Adrenal gland (tissue), 12 donors: ENCODE results near the gene DBT. TPM values are rescaled to one million over a fixed set of nuclear protein-coding genes. Genes with fewer than 3 reads are reported as not detected.
"Not testable (repeated sequence)": the region's sequence is repeated elsewhere in the genome, so short reads cannot be mapped to it uniquely, and the experiment has no call there.

Experiments
- DNase-seq, 7 donors: peaks; one replicate each; pipeline ENCODE4 v3.0.0-alpha.2; 2019 to 2020
- H3K27ac ChIP-seq, 5 donors: fragments of 200-600 bp; sonication (generic) in 4 of 5; 1 replicate in 3 of 5; 2 replicates in 2 of 5; pipeline versions ENCODE4 v1.5.1 to v1.8.0; 2016 to 2020; ENCODE audit warnings: mild to moderate bottlenecking in 1 of 5
- H3K27me3 ChIP-seq: fragments of 200-600 bp; 2 replicates; pipeline ENCODE4 v1.8.0; 2021
- H3K36me3 ChIP-seq, 2 donors: fragments of 200-600 bp; replicated peaks in 1 of 2; 1 replicate in 1 of 2; 2 replicates in 1 of 2; pipeline versions ENCODE4 v1.5.1 to v1.8.0; 2018 to 2022
- H3K4me1 ChIP-seq, 2 donors: fragments of 200-600 bp; replicated peaks in 1 of 2; 1 replicate in 1 of 2; 2 replicates in 1 of 2; pipeline versions ENCODE4 v1.5.1 to v1.8.0; 2018 to 2021
- H3K4me3 ChIP-seq, 4 donors: fragments of 200-600 bp; sonication (generic) in 3 of 4; one replicate each; pipeline ENCODE4 v1.5.1; 2016 to 2018
- H3K9me3 ChIP-seq, 3 donors: fragments of 200-600 bp; sonication (generic) in 1 of 3; replicated peaks in 1 of 3; 1 replicate in 2 of 3; 2 replicates in 1 of 3; pipeline versions ENCODE4 v1.5.1 to v1.8.0; 2016 to 2021
- POLR2A ChIP-seq, 2 donors: fragments of 450-650 bp; IDR thresholded peaks; one replicate each; pipeline ENCODE4 v1.6.1; 2017; ENCODE audit warnings: antibody characterized with exemption in 2 of 2, mild to moderate bottlenecking in 2 of 2, moderate library complexity in 1 of 2
- WGBS, 4 donors: extraction: QIAGEN DNeasy Blood & Tissue Kit in 2 of 4; methylation state at CpG; one replicate each; pipeline versions ENCODE4 v1.1.5 to v1.1.7; 2013 to 2017; 5-methylcytosine and 5-hydroxymethylcytosine counted together
- intact Hi-C, 2 donors: fragments of 100-400 bp; cut with DNase I; formaldehyde crosslinking; loops; one replicate each; pipeline versions ENCODE4 v1.14.1 to v1.15.0; 2022 to 2023
- polyA plus RNA-seq, 3 donors: library from polyadenylated mRNA; stranded (reverse); fragments of 200-250 nt in 2 of 3; fragments of 350-450 nt in 1 of 3; fragmentation: Illumina TruSeq in 1 of 3; extraction: RNeasy Lipid Tissue Mini Kit (QIAGEN cat#74804) in 1 of 3; gene quantifications; one replicate each; pipeline ENCODE4 v1.2.3, GENCODE V29; 2013 to 2014
- total RNA-seq, 9 donors: library from RNA; depleted of rRNA in 4 of 9; stranded (reverse); fragments of >200 nt in 4 of 9; fragments of 120-200 nt in 1 of 9; fragmentation: NEBNext Ultra II Directional in 1 of 9; extraction: Animal tissue kit (Norgen Biotek cat#: 25700) in 1 of 9; gene quantifications; one replicate each; pipeline versions ENCODE4 v1.1.0 to v1.2.4, GENCODE V29; 2013 to 2023
- TF ChIP-seq, protein P1 (sequence below), 6 experiments: fragments of 450-650 bp in 4 of 6; fragments of 200-600 bp in 2 of 6; sonication (generic) in 1 of 6; IDR thresholded peaks; 1 replicate in 5 of 6; 2 replicates in 1 of 6; pipeline versions ENCODE4 v1.5.1 to v1.8.0; 2016 to 2021; ENCODE audit warnings: antibody characterized with exemption in 6 of 6, mild to moderate bottlenecking in 2 of 6, moderate library complexity in 1 of 6
- donor health status: healthy with polysubstance abuse.
- donor health status: Bipolar disorder and iron deficiency.
- donor health status: DM: yes; HTN: yes; CAD: no.
- donor health status: DM: no; HTN: no; CAD: no.
- donor health status: DM: no; HTN: no; CAD: no.
- donor health status: DM: yes; HTN: yes; CAD: no.

The DBT gene
- total and polyA plus RNA-seq, 12 donors = 3.1 to 44.9 (median 17.8) TPM

DNA sequence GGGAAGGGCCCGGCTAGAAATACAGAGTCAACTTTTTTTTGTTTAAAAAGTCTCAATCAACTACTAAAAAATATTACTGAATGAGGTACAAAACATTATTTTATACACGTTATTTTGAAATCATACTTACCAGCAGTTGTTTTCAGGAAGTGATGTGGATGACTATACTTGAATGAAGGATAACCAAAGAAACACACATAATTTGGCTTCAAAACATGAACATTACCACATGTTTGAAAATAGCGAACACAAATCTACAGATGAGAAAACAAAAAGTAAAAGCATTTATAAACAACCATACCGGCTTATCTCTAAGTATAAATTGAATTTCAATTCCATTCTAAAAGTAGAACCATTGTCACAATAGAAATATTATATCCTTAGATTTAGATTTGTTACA, 9.0 kb downstream of the DBT start:
- TF ChIP-seq POLR2A (IDR thresholded peaks at IDR 0.05) = no peak
- TF ChIP-seq, protein P1, sequence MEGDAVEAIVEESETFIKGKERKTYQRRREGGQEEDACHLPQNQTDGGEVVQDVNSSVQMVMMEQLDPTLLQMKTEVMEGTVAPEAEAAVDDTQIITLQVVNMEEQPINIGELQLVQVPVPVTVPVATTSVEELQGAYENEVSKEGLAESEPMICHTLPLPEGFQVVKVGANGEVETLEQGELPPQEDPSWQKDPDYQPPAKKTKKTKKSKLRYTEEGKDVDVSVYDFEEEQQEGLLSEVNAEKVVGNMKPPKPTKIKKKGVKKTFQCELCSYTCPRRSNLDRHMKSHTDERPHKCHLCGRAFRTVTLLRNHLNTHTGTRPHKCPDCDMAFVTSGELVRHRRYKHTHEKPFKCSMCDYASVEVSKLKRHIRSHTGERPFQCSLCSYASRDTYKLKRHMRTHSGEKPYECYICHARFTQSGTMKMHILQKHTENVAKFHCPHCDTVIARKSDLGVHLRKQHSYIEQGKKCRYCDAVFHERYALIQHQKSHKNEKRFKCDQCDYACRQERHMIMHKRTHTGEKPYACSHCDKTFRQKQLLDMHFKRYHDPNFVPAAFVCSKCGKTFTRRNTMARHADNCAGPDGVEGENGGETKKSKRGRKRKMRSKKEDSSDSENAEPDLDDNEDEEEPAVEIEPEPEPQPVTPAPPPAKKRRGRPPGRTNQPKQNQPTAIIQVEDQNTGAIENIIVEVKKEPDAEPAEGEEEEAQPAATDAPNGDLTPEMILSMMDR (IDR thresholded peaks at IDR 0.05) = no peak

DNA sequence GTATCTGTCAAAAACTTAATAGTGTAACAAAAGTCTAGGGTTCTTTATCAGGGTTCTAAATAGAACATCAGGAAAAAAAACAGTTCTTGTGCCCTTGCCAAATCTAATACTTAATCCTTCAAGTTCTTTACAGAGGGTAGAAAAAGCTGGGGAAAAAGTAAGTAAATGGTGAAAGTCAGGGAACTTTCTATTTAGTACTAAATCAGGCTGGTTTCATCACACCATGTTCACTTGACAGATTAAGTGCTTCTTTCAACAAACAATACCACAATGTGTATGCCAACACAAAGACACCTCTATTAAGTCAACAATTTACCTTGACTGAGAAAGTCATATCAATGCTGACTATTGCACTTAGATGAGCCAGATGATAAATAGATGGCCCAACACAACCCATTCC, 9.7 kb downstream of the DBT start:
- no peak for TF ChIP-seq POLR2A (IDR thresholded peaks at IDR 0.05)
- TF ChIP-seq, protein P1 (IDR thresholded peaks at IDR 0.05) = no peak
- H3K36me3 ChIP-seq = peaks cover 0 to 5% of the 10 kb centered on the region in 2 donors
- no peak overlapping the region for H3K27ac ChIP-seq
- H3K9me3 ChIP-seq = no peaks in the 10 kb centered on the region
- intact Hi-C loops = no loop called here
- no peaks in the 10 kb centered on the region for H3K27me3 ChIP-seq
- no peak for DNase-seq
- peaks cover 0 to 9% of the 10 kb centered on the region in 2 donors for H3K4me1 ChIP-seq
- H3K4me3 ChIP-seq = no peak overlapping the region

More for the DNA sequence above, 9.0 kb downstream of the DBT start:
- intact Hi-C loops = no loop called here
- Histone ChIP-seq H3K4me1 (peaks cover 0 to 9% of the 10 kb centered on the region in 2 donors), H3K9me3 (no peaks in the 10 kb centered on the region), H3K36me3 (peaks cover 0 to 5% of the 10 kb centered on the region in 2 donors), H3K4me3 (no peak overlapping the region), H3K27me3 (no peaks in the 10 kb centered on the region), H3K27ac (no peak overlapping the region)
- no peak for DNase-seq
- 86 to 92% (median 89%) methylated on average over 4 of the region's 4 CpGs for WGBS, 4 donors

DNA sequence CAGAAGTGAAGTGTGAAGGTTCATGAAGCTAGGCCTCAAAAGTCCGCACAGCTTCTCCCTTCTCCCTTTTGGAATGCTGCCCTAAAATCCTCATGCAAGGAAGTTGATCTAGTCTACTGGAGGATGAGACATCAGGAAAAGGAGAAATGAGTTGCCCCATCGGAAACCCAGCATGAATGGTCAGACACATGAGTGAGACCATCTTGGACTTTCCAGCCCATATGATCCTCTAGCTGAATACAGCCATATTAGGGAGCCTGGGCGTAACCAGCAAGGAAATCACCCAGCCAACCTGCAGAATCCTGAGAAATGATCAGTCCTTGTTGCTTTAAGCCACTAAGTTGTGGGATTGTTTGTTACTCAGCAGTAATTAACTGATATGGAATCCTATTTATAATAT, 12.5 kb downstream of the DBT start:
- TF ChIP-seq, protein P1 (IDR thresholded peaks at IDR 0.05) = no peak
- no peak for TF ChIP-seq POLR2A (IDR thresholded peaks at IDR 0.05)
- Histone ChIP-seq H3K4me3 (no peak overlapping the region), H3K36me3 (peaks cover 0 to 14% of the 10 kb centered on the region in 2 donors), H3K27ac (no peak overlapping the region), H3K27me3 (no peaks in the 10 kb centered on the region), H3K9me3 (no peaks in the 10 kb centered on the region), H3K4me1 (peaks cover 0 to 9% of the 10 kb centered on the region in 2 donors)
- WGBS, 4 donors = 93 to 99% (median 96%) methylated on average over 3 of the region's 3 CpGs
- intact Hi-C loops = no loop called here
- DNase-seq = no peak

DNA sequence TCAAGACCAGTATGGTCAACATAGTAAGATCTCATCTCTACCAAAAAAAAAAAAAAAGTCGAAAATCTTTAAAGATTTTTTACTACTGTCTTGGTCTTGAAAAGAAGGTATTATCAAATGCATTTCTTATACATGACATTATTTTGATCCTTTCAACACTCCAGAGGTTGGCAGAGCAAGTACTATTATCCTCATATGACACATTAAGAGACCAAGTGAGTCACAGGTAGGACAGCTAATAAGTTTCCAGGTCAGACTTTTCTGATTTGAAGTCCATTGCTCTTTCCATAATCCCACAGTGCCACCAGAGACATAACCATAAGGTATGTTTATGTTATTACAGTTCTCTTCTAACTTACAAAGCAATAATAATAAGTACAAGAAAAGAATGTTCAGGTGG, 15.2 kb downstream of the DBT start:
- 83 to 97% (median 97%) methylated on average over 1 of the region's 1 CpG for WGBS, 4 donors
- Histone ChIP-seq H3K36me3 (peaks cover 0 to 18% of the 10 kb centered on the region in 2 donors), H3K4me1 (peaks cover 0 to 11% of the 10 kb centered on the region in 2 donors), H3K27me3 (no peaks in the 10 kb centered on the region), H3K9me3 (no peaks in the 10 kb centered on the region), H3K27ac (no peak overlapping the region), H3K4me3 (no peak overlapping the region)
- intact Hi-C loops = no loop called here
- DNase-seq = no peak
- TF ChIP-seq, protein P1 (IDR thresholded peaks at IDR 0.05) = no peak
- TF ChIP-seq POLR2A (IDR thresholded peaks at IDR 0.05) = no peak

DNA sequence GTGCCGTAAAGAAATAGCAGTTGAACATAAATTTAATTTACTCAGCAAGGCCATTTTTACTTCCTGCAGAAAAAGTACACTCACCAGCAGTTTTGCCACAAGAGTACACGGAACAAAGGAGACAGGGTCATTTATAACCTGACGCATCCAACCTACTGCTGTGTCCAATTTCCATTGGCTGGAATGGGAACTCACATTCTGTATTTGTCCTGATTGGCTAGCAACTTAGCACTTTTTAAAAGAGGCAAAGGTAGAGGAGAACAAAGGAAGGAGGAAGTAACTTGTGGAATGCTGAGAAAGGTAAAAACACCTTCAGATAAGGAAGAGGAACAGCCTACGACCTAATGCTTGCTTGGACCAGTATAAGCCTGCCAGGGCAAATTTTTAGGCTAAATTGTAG, 16.1 kb downstream of the DBT start:
- Histone ChIP-seq H3K4me1 (peaks cover 0 to 12% of the 10 kb centered on the region in 2 donors), H3K36me3 (peaks cover 0 to 14% of the 10 kb centered on the region in 2 donors)
- DNase-seq, H3K27me3 ChIP-seq, H3K9me3 ChIP-seq, H3K27ac ChIP-seq, intact Hi-C loops, H3K4me3 ChIP-seq: not testable (repeated sequence)
- 82 to 93% (median 86%) methylated on average over 4 of the region's 4 CpGs for WGBS, 4 donors
